ENCODE measurements around the gene GCK.
"Not testable (repeated sequence)": the region's sequence is repeated elsewhere in the genome, so short reads cannot be mapped to it uniquely, and the experiment has no call there.

Gene GCK

GRCh38 chr7:44201813-44202212 is 12.6 kb upstream of the GCK start:
- no peak for DNase-seq (ENCODE audit: low read depth)

DNA sequence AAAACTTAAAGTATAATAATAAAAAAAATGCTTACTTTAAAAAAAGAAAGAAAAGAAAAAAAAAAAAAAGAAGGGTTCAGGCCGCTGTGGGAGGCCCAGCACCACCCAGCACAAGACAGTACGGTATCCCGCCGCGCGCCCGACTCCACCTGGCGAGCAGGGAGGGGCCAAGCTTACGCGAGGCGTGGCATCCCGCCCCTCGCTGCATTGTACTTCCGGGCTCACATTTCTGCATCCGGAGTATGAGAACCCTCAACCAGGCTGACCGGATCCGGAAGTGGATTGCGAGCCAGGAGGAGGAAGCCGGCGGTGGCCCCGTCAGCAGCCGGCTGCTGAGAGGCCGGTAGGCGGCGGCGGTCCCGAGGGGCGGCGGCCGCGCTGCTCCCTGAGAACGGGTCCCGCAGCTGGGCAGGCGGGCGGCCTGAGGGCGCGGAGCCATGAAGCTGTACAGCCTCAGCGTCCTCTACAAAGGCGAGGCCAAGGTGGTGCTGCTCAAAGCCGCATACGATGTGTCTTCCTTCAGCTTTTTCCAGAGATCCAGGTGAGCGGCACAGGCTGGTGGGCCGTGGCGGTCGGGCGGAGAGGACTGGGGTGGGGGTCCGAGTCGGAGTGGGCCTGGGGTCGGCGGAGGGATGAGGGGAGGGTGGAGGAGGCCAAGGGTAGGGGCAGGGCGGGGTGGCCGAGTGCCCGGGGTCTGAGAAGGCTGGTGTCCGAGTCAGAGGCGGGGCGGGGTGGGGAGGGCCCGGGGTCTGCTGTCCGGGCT is 11.6 kb upstream of the GCK start, which contains the start of gene YKT6:
YKT6 (plus strand) TSS at position 280 of the 763 bp plus-strand sequence; CDS start at position 438, 158 bp downstream.
- DNase-seq (ENCODE audit: low read depth): peak; percentile 80

GRCh38 chr7:44200163-44200562 is 10.9 kb upstream of the GCK start:
- DNase-seq (ENCODE audit: low read depth): not testable (repeated sequence)

GRCh38 chr7:44197474-44197873 is 8.2 kb upstream of the GCK start:
- no peak for DNase-seq (ENCODE audit: low read depth)

DNA sequence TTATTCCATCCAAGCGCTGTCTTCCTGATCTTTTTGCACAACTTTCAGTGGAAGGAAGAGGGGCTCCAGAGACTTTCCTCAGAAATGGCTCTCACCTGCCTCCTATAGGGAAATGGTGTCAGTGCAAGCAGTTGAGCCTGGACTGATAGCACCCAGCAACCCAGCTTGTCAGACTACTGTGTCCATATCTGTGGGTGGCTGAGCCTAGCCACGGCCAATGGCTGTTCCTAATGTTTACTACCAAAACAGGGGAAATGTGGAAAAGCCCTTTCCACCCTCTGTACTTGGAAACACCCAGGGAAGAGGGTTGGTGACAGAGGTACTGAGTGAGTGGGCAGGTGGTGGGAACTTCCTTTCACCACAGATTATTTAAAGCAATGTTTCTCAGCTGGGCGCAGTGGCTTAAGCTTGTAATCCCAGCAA is 7.2 kb upstream of the GCK start:
- no peak for DNase-seq (ENCODE audit: low read depth)

- no peak for DNase-seq (ENCODE audit: low read depth)
Observed at GRCh38 chr7:44195889-44196288, 6.7 kb upstream of the GCK start.

- no peak for DNase-seq (ENCODE audit: low read depth)
Observed at GRCh38 chr7:44194562-44195145, 5.4 kb upstream of the GCK start.

DNA sequence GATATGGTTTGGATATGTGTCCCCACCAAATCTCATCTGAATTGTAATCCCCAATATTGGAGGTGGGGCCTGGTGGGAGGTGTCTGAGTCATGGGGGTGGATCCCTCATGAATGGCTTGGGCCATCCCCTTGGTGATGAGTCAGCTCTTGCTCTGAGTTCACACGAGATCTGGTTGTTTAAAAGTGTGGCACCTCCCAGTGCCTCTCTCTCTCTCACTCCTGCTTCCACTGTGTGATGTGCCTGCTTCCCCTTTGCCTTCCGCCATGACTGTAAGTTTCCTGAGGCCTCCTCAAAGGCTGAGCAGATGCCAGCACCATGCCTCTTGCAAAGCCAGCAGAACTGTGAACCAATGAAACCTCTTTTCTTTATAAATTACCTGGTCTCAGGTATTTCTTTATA is 4.8 kb upstream of the GCK start:
- DNase-seq (ENCODE audit: low read depth): no peak

- DNase-seq (ENCODE audit: low read depth): no peak
Observed at GRCh38 chr7:44193011-44193802, 4.0 kb upstream of the GCK start.

GRCh38 chr7:44191171-44191570 is 1.9 kb upstream of the GCK start:
- DNase-seq (ENCODE audit: low read depth): no peak

GRCh38 chr7:44189993-44190872 is 994 bp upstream of the GCK start:
- DNase-seq (ENCODE audit: low read depth): no peak

GRCh38 chr7:44188480-44189225 is 586 bp downstream of the GCK start:
- no peak for DNase-seq (ENCODE audit: low read depth)

- no peak for DNase-seq (ENCODE audit: low read depth)
Observed at GRCh38 chr7:44187636-44188416, 1.4 kb downstream of the GCK start.

DNA sequence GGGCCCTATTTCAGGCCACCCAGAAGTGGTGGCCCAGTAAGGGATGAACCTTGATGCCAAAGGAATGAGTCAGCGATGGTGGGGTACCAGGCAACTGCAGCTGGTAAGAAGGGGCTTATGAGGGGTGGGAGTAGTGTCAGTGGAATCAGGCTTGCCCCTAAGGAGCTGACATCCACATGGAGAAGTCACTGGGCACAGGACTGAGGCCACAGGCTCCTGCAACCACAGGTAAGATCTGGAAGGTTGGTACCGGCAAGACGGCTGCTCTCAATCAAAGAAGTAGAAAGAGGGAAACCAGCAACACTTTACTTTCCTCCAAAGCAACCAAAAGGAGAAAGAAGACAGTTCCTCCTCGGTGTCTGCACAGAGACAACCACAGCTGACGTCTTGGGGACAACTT is 2.5 kb downstream of the GCK start:
- DNase-seq (ENCODE audit: low read depth): no peak

DNA sequence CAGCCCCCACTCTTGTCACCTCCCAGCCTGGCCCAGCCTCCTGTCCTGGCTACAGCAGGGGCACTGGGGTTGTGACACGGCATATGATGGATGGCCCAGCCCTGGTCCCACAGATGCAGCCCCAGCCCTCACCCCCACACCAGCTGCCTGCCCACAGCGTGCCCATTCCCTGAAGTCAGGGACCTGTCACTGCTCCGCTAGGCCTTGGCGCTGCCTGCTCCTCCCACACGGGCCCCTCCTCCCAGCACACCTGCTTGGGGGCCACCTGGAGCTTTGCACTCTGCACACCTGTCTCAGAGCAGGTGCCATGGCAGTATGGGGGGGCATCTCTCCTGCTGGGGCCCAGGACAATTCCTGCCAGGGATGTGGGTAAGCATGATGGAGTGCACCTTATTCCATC is 3.5 kb downstream of the GCK start:
- no peak for DNase-seq (ENCODE audit: low read depth)

DNA sequence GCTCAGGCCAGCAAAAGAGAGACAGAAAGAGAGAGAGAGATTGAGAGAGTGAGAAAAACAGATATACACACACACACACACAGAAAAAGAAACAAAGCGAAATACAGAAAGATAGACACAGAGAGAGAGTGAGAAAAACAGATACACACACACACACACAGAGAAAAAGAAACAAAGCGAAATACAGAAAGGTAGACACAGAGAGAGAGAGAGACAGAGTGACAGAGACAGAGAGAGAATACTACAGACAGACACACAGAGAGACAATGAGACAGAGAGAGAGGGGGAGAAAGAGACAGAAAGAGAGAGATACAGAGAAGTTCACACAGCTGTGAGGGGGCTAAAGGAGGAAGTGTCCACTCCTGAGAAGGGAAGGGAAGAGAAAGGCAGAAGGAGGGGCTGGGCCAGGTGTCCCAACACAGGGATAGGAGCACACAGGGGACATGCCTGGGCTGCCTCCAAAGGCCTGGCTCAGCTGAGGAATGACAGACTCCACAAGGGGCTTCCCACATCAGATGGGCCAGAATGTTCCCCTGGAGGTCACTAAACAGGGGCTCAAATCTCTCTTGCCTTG is 4.3 kb downstream of the GCK start:
- no peak for DNase-seq (ENCODE audit: low read depth)

- DNase-seq (ENCODE audit: low read depth): no peak
Observed at GRCh38 chr7:44184206-44184872, 4.9 kb downstream of the GCK start.

DNA sequence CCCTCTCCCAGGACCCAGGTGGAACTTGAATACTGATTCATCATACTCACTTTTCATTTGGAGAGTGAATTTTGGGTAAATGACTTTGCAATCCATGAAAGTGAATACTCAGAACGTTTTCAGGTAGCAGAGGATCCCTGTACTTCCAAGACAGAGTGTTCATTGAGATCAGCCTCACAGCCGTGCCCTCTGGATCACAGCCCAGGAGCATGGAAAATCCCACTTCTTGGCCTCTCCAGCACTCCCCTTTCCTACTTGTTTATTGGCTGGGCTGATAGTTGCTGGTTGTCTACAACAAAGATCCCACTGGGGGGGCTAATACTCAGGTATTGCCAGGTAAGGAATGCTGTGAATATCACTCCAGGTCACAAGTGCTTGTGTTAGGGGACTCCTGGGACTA is 5.9 kb downstream of the GCK start:
- no peak for DNase-seq (ENCODE audit: low read depth)

DNA sequence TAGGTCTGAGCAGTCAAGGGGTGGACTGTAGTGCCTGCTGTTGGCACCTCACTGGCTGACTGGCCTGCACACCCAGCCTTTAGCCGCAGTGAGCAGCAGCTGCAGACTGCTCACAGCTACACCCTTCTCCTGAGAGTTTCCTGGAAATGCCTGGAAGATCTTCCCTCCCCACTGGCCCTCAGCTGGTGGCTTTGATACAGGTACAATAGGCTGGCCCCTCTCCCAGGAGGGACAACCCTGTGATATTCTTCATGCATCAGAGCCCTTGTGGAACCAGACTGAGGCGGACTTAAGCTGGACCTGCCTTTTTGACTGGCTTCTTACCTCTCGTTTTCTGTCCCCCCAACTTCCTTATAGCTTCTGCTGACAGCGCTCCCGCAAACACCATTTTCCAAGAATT is 6.4 kb downstream of the GCK start:
- DNase-seq (ENCODE audit: low read depth): no peak

- no peak for DNase-seq (ENCODE audit: low read depth)
Observed at GRCh38 chr7:44180631-44181030, 8.6 kb downstream of the GCK start.
